Astrocyte (in vitro differentiated cells and primary cell): ENCODE measurements around the gene ZMIZ1. TPM values are rescaled to one million over a fixed set of nuclear protein-coding genes. Genes with fewer than 3 reads are reported as not detected.

Experiments
- DNase-seq: peaks from one replicate; pipeline ENCODE4 v3.0.0-alpha.2; 2010; ENCODE audit warnings: low read depth
- FAIRE-seq: peaks from 2 replicates; lab custom pipeline; 2011; peaks lifted over from hg19 to GRCh38; lab: Jason Lieb, UNC
- H2AFZ ChIP-seq: 2 replicates; pipeline ENCODE4 v1.6.0; 2012; ENCODE audit warnings: low read depth, low read length, inconsistent platforms
- H3K27ac ChIP-seq: 2 replicates; pipeline ENCODE4 v1.5.1; 2011; ENCODE audit warnings: low read depth, low read length, inconsistent platforms
- H3K27me3 ChIP-seq: 2 replicates; pipeline ENCODE4 v1.6.0; 2011; ENCODE audit warnings: low read length, inconsistent platforms; ENCODE audit not compliant: insufficient read depth
- H3K36me3 ChIP-seq: 2 replicates; pipeline ENCODE4 v1.5.1; 2011; ENCODE audit warnings: low read length, inconsistent platforms; ENCODE audit not compliant: insufficient read depth
- H3K4me1 ChIP-seq: 2 replicates; pipeline ENCODE4 v1.5.1; 2011; ENCODE audit warnings: low read length, inconsistent platforms; ENCODE audit not compliant: insufficient read depth
- H3K4me2 ChIP-seq: 2 replicates; pipeline ENCODE4 v1.6.0; 2012; ENCODE audit warnings: low read length, inconsistent platforms
- H3K4me3 ChIP-seq: 2 replicates; pipeline ENCODE4 v1.5.1; 2011; ENCODE audit warnings: low read depth, mild to moderate bottlenecking, low read length, inconsistent platforms; ENCODE audit not compliant: insufficient read depth
- H3K79me2 ChIP-seq: 2 replicates; pipeline ENCODE4 v1.6.0; 2012; ENCODE audit warnings: mild to moderate bottlenecking, low read length, inconsistent platforms; ENCODE audit not compliant: insufficient read depth
- H3K9ac ChIP-seq: 2 replicates; pipeline ENCODE4 v1.6.0; 2012; ENCODE audit warnings: mild to moderate bottlenecking, low read length, inconsistent platforms
- H3K9me3 ChIP-seq: 2 replicates; pipeline ENCODE4 v1.5.1; 2012; ENCODE audit warnings: low read depth, mild to moderate bottlenecking, low read length, inconsistent platforms; ENCODE audit not compliant: insufficient read depth
- H4K20me1 ChIP-seq: 2 replicates; pipeline ENCODE4 v1.6.0; 2012; ENCODE audit warnings: low read length, inconsistent platforms; ENCODE audit not compliant: insufficient read depth
- H3K27ac Mint-ChIP-seq: one replicate; pipeline ENCODE4 v1.8.0; 2021; ENCODE audit warnings: mild to moderate bottlenecking, mixed read lengths; ENCODE audit not compliant: unreplicated experiment
- H3K27me3 Mint-ChIP-seq: one replicate; pipeline ENCODE4 v1.8.0; 2021; ENCODE audit warnings: low read depth, mixed read lengths; ENCODE audit not compliant: unreplicated experiment
- H3K36me3 Mint-ChIP-seq: one replicate; pipeline ENCODE4 v1.8.0; 2021; ENCODE audit warnings: low read depth, mixed read lengths; ENCODE audit not compliant: unreplicated experiment
- H3K4me1 Mint-ChIP-seq: one replicate; pipeline ENCODE4 v1.8.0; 2021; ENCODE audit warnings: low read depth, mixed read lengths; ENCODE audit not compliant: unreplicated experiment
- H3K4me3 Mint-ChIP-seq: one replicate; pipeline ENCODE4 v1.8.0; 2021; ENCODE audit warnings: mild to moderate bottlenecking, moderate library complexity, mixed read lengths; ENCODE audit not compliant: unreplicated experiment
- H3K9me3 Mint-ChIP-seq: one replicate; pipeline ENCODE4 v1.8.0; 2021; ENCODE audit warnings: mild to moderate bottlenecking, mixed read lengths; ENCODE audit not compliant: unreplicated experiment
- CTCF ChIP-seq: IDR thresholded peaks from 2 replicates; pipeline ENCODE4 v1.5.1; 2011; ENCODE audit warnings: low read depth, mild to moderate bottlenecking, inconsistent platforms, low read length, moderate library complexity; ENCODE audit not compliant: insufficient read depth
- EZH2 ChIP-seq: IDR thresholded peaks from 2 replicates; pipeline ENCODE4 v1.6.1; 2012; ENCODE audit warnings: mild to moderate bottlenecking, low read length, inconsistent platforms; ENCODE audit not compliant: insufficient read depth
- total RNA-seq: library from RNA; stranded (reverse); gene quantifications from 2 replicates; pipeline ENCODE4 v1.2.1, GENCODE V29; 2021

The ZMIZ1 gene
- total RNA-seq, 1 donor from 2014 or later: 45.5 TPM

DNA sequence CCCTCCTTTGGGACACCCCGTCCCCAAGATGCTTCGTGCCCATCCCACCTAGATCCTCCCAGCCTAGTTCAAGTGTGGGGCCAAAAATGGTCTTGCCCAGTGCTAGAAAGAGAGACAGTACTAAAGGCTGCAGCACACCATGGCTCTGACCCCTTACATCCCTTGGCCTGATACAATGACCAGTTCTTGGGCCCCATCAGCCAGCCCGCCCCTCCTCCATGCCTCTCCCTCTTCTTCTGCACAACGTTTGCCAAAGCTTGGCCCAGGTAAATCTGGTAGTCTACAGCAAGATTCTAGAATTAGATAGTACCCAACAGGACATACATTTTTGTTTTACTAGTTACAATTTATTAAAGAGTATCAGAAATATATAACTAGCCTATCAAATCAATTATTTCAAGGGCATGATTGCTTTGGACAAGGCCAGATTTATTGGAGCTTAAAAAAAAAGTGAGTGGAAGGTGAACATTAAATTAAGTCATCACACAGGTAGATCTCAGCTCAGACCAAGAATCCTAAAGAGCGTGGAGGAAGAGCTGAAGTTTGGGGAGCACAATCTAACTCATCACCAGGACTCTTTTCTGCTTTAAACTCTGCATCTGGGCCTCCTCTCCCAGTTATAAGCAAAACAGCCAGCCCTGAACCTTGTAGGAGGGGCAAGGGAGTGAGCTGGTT lies 69.8 kb downstream of the ZMIZ1 start:
- peak overlapping the region; percentile 51 for H3K4me2 ChIP-seq
- no peak for TF ChIP-seq CTCF
- no peak for TF ChIP-seq EZH2
- Mint-ChIP-seq H3K27ac (peak overlapping the region; percentile 92), H3K4me3 (no peak overlapping the region), H3K9me3 (no peaks in the 10 kb centered on the region), H3K27me3 (no peaks in the 10 kb centered on the region), H3K4me1 (peaks cover 62% of the 10 kb centered on the region), H3K36me3 (peaks cover 25% of the 10 kb centered on the region)
- H2AFZ ChIP-seq: no peak overlapping the region
- no peak overlapping the region for H3K4me3 ChIP-seq
- peaks cover 74% of the 10 kb centered on the region for H3K4me1 ChIP-seq
- H3K27me3 ChIP-seq: no peaks in the 10 kb centered on the region
- H3K79me2 ChIP-seq: peaks cover 84% of the 10 kb centered on the region
- H3K27ac ChIP-seq: peak overlapping the region; percentile 94
- FAIRE-seq (no peak), DNase-seq (no peak)
- peaks cover 14% of the 10 kb centered on the region for H4K20me1 ChIP-seq
- peak overlapping the region; percentile 80 for H3K9ac ChIP-seq
- H3K9me3 ChIP-seq: no peaks in the 10 kb centered on the region
- H3K36me3 ChIP-seq: peaks cover 12% of the 10 kb centered on the region

DNA sequence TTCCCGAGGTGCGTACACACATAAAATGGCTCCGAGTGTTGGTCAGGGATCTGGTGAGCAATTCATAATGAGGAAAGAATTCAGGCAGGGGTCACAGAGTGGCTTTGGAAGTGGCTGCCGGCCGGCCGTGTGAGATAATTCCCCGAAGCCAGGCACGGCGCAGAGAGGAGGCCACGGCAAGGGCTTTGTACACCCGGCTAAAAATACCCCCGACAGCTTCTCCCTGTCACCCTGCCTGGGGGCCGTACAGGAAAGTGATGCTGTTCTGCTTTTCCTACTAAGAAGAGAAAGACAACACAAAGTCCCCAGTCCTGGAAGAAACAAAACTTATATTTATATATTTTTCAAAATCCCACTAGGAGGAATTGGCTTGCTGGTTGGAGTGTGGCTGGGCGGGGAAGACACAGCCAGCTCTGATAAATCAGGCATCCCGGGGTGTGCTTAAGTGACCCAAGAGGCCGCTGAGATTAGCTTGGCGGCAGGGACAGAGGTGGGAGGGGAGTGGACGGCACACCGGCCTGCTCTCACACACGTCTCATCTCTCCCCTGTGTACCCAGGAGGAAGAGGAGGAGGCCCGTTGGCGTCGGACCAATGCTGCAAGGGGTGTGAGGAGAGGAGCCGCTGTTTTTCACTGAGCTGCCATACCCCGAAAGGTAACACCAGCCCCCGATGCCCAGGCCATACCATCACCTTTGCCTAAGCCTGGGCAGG lies 70.5 kb downstream of the ZMIZ1 start:
- Histone ChIP-seq H3K79me2 (peaks cover 84% of the 10 kb centered on the region), H3K36me3 (peaks cover 12% of the 10 kb centered on the region), H3K4me1 (peaks cover 80% of the 10 kb centered on the region), H3K4me2 (peak overlapping the region; percentile 49), H2AFZ (no peak overlapping the region), H3K27me3 (no peaks in the 10 kb centered on the region), H3K4me3 (no peak overlapping the region), H3K27ac (peak overlapping the region; percentile 94), H4K20me1 (peaks cover 13% of the 10 kb centered on the region), H3K9me3 (no peaks in the 10 kb centered on the region), H3K9ac (peak overlapping the region; percentile 80)
- H3K9me3 Mint-ChIP-seq: no peaks in the 10 kb centered on the region
- no peak overlapping the region for H3K4me3 Mint-ChIP-seq
- H3K27me3 Mint-ChIP-seq: no peaks in the 10 kb centered on the region
- peaks cover 55% of the 10 kb centered on the region for H3K4me1 Mint-ChIP-seq
- FAIRE-seq (peak; percentile 47), DNase-seq (peak; percentile 97)
- H3K36me3 Mint-ChIP-seq: peaks cover 25% of the 10 kb centered on the region
- no peak for TF ChIP-seq CTCF
- no peak for TF ChIP-seq EZH2
- H3K27ac Mint-ChIP-seq: peak overlapping the region; percentile 92
